Measurements from ENCODE around the gene KIF5C. TPM values are rescaled to one million over a fixed set of nuclear protein-coding genes. Genes with fewer than 3 reads are reported as not detected.

KIF5C gene
- total RNA-seq, 4 donors from 2014 or later, result 0.51 to 2.8 (median 2.0) TPM

- intact Hi-C loops (cut with DNase I; ENCODE audit: low total_unique reads) (no loop called here), in situ Hi-C loops (cut with MboI; ENCODE audit: low sequenced_read_pairs in 4 of 4) (no loop called here)
- DNase-seq, result no peak
- Histone ChIP-seq H3K27ac (no peak overlapping the region), H3K4me3 (peak overlapping the region; percentile 34 to 48 (median 46)), H3K4me1 (peaks cover 0 to 17% of the 10 kb centered on the region in 2 donors), H3K36me3 (no peaks in the 10 kb centered on the region), H3K9me3 (no peaks in the 10 kb centered on the region), H3K27me3 (peaks cover 35 to 59% (median 53%) of the 10 kb centered on the region in 3 donors)
- ATAC-seq, result no peak
- TF ChIP-seq POLR2A (IDR thresholded peaks at IDR 0.05) (no peak), CTCF (IDR thresholded peaks at IDR 0.05 in 4 of 5, conservative IDR thresholded peaks at IDR 0.05 in 1 of 5) (no peak)
Measured at GRCh38 chr2:148876202-148876594, 1.2 kb downstream of the KIF5C start.

- DNase-seq, result no peak
- no peak for ATAC-seq
- peaks cover 35 to 59% (median 53%) of the 10 kb centered on the region in 3 donors for H3K27me3 ChIP-seq
- in situ Hi-C loops (cut with MboI; ENCODE audit: low sequenced_read_pairs in 4 of 4), result no loop called here
- intact Hi-C loops (cut with DNase I; ENCODE audit: low total_unique reads), result no loop called here
- H3K9me3 ChIP-seq, result no peaks in the 10 kb centered on the region
- no peaks in the 10 kb centered on the region for H3K36me3 ChIP-seq
- TF ChIP-seq POLR2A (IDR thresholded peaks at IDR 0.05) (no peak), CTCF (IDR thresholded peaks at IDR 0.05 in 4 of 5, conservative IDR thresholded peaks at IDR 0.05 in 1 of 5) (no peak)
- H3K4me3 ChIP-seq, result peak overlapping the region; percentile 34 to 48 (median 46)
- H3K27ac ChIP-seq, result no peak overlapping the region
- H3K4me1 ChIP-seq, result peaks cover 0 to 17% of the 10 kb centered on the region in 2 donors
Measured at GRCh38 chr2:148876595-148877402, 1.8 kb downstream of the KIF5C start.

- no peak for ATAC-seq
- intact Hi-C loops (cut with DNase I; ENCODE audit: low total_unique reads) (no loop called here), in situ Hi-C loops (cut with MboI; ENCODE audit: low sequenced_read_pairs in 4 of 4) (no loop called here)
- no peak overlapping the region for H3K4me3 ChIP-seq
- peaks cover 33 to 61% (median 56%) of the 10 kb centered on the region in 3 donors for H3K27me3 ChIP-seq
- H3K27ac ChIP-seq, result no peak overlapping the region
- TF ChIP-seq CTCF (IDR thresholded peaks at IDR 0.05 in 4 of 5, conservative IDR thresholded peaks at IDR 0.05 in 1 of 5) (no peak), POLR2A (IDR thresholded peaks at IDR 0.05) (no peak)
- no peak for DNase-seq
- H3K36me3 ChIP-seq, result no peaks in the 10 kb centered on the region
- peaks cover 0 to 17% of the 10 kb centered on the region in 2 donors for H3K4me1 ChIP-seq
- no peaks in the 10 kb centered on the region for H3K9me3 ChIP-seq
Measured at GRCh38 chr2:148877403-148877740, 2.3 kb downstream of the KIF5C start.

- ATAC-seq, result no peak
- H3K9me3 ChIP-seq, result no peaks in the 10 kb centered on the region
- in situ Hi-C loops (cut with MboI; ENCODE audit: low sequenced_read_pairs in 4 of 4), result no loop called here
- H3K4me1 ChIP-seq, result peaks cover 0 to 13% of the 10 kb centered on the region in 2 donors
- no peaks in the 10 kb centered on the region for H3K36me3 ChIP-seq
- H3K4me3 ChIP-seq, result no peak overlapping the region
- DNase-seq, result no peak
- no peak overlapping the region for H3K27ac ChIP-seq
- peaks cover 19 to 41% (median 32%) of the 10 kb centered on the region in 3 donors for H3K27me3 ChIP-seq
- intact Hi-C loops (cut with DNase I; ENCODE audit: low total_unique reads), result no loop called here
- no peak for TF ChIP-seq CTCF (IDR thresholded peaks at IDR 0.05 in 4 of 5, conservative IDR thresholded peaks at IDR 0.05 in 1 of 5)
- TF ChIP-seq POLR2A (IDR thresholded peaks at IDR 0.05), result no peak
Measured at GRCh38 chr2:148880636-148881035, 5.6 kb downstream of the KIF5C start.

Measured in gastrocnemius medialis (tissue), 4 donors.